ENCODE measurements around the gene CFDP1. TPM values are rescaled to one million over a fixed set of nuclear protein-coding genes. Genes with fewer than 3 reads are reported as not detected.

CFDP1 gene
- total RNA-seq, 1 experiment from 2014 or later: 90.3 TPM

GRCh38 chr16:75382611-75383010, 50.7 kb downstream of the CFDP1 start:
- no peak overlapping the region for H3K27ac ChIP-seq
- DNase-seq (ENCODE audit: low read depth in 1 of 2, low spot score in 2 of 2): no peak
- H3K4me1 ChIP-seq (replicated peaks): peaks cover 39% of the 10 kb centered on the region

GRCh38 chr16:75380870-75381269, 52.4 kb downstream of the CFDP1 start:
- Histone ChIP-seq H3K4me1 (replicated peaks) (peaks cover 42% of the 10 kb centered on the region), H3K9me3 (replicated peaks) (no peaks in the 10 kb centered on the region), H3K27ac (no peak overlapping the region), H3K36me3 (peaks cover 2% of the 10 kb centered on the region; the same call in 1 of the 2 replicates), H3K27me3 (replicated peaks) (no peaks in the 10 kb centered on the region), H3K4me3 (no peak overlapping the region)
- peak in 1 of 2 experiments; percentile 49 for DNase-seq (ENCODE audit: low read depth in 1 of 2, low spot score in 2 of 2)

More at GRCh38 chr16:75382611-75383010, 50.7 kb downstream of the CFDP1 start:
- Histone ChIP-seq H3K27me3 (replicated peaks) (no peaks in the 10 kb centered on the region), H3K36me3 (no peaks in the 10 kb centered on the region; the same call in 1 of the 2 replicates), H3K9me3 (replicated peaks) (no peaks in the 10 kb centered on the region), H3K4me3 (no peak overlapping the region)

DNA sequence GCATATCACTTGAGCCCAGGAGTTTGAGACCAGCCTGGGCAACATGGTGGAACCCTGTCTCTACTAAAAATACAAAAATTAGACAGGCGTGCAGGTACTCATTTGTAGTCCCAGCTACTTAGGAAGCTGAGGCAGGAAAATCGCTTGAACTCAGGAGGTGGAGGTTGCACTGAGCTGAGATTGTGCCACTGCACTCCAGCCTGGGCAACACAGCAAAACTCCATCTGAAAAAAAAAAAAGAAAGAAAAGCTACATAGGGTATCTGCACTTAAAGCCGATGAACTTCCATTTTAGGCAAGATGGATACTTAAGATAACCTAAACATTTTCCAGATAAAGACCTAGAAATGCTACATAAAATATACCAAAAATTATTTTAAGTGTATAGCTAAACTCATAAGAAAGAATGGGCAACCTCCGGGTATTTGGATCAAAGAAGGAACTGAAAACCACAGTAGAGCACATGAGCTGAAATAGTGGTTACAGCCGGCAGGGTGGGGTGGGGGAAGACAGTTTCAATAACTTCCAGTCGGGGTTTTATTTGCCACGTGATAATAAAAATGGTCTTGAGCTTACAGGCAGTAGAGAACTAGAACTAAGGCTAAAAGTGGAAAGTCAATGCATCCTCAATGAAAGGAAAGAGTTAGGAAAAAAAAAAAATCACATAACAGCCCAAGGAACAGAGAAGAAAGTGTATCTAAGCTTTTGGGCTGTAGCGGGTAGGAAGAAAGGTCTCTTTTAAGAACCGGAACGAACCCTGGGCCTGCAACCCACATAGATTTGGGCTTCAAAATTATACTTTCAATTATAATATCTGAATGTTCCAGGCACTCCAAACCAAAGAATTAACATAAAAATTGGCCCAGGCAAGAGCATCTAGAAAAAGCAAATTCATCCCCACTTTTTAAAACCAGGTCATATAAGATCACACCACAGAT, 53.1 kb downstream of the CFDP1 start:
- DNase-seq (ENCODE audit: low read depth in 1 of 2, low spot score in 2 of 2): no peak
- H3K27ac ChIP-seq: no peak overlapping the region

DNA sequence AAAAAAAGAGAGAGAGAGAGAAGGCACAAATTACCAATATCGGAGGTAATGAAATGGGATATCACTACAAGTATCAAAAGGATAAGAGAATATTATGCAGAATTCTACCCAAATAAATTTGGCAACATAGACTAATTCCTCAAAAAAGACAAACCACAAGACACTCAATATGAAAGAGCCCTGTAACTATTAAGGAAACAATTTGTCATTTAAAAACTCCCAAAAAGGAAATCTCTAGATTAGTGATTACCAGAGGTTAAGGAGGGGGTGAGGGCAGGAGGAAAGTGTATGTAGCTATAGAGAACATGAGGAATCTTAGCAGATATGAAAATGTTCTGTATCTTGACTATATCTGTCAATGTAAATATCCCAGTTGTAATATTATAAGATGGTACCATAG, 54.0 kb downstream of the CFDP1 start:
- Histone ChIP-seq H3K4me1 (replicated peaks) (peaks cover 42% of the 10 kb centered on the region), H3K27ac (no peak overlapping the region)
- DNase-seq (ENCODE audit: low read depth in 1 of 2, low spot score in 2 of 2): no peak

More for the DNA sequence above, 53.1 kb downstream of the CFDP1 start:
- H3K9me3 ChIP-seq (replicated peaks): no peaks in the 10 kb centered on the region
- H3K27me3 ChIP-seq (replicated peaks): no peaks in the 10 kb centered on the region
- no peak overlapping the region for H3K4me3 ChIP-seq
- peaks cover 42% of the 10 kb centered on the region for H3K4me1 ChIP-seq (replicated peaks)
- H3K36me3 ChIP-seq: 0 out of 2 replicates have a peak, but pooled peaks cover 2% of the 10 kb centered on the region

DNA sequence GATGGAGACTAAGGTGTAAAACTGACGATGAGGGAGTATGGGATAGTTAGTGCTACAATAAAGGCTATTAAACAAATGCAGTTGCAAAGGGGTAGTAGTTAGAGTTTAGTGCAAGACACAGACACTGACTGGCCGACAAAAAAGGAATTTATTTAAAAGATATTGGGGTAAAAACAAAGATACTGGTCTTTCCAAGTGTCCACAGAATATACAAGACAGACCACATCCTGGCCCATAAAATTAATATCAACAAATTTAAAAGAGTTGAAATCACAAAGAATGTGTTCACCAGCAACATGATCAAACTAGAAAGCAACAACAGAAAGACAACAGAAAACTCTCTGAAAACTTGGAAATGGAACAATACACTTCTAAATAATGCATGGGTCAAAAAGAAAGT, 54.7 kb downstream of the CFDP1 start:
- no peak overlapping the region for H3K4me3 ChIP-seq
- H3K9me3 ChIP-seq (replicated peaks): no peaks in the 10 kb centered on the region
- H3K4me1 ChIP-seq (replicated peaks): peaks cover 42% of the 10 kb centered on the region
- DNase-seq (ENCODE audit: low read depth in 1 of 2, low spot score in 2 of 2): peak in 1 of 2 experiments; percentile 36
- H3K36me3 ChIP-seq: 0 out of 2 replicates have a peak, but pooled peaks cover 2% of the 10 kb centered on the region
- H3K27me3 ChIP-seq (replicated peaks): no peaks in the 10 kb centered on the region
- H3K27ac ChIP-seq: peak overlapping the region; percentile 56

More for the DNA sequence above, 54.0 kb downstream of the CFDP1 start:
- Histone ChIP-seq H3K9me3 (replicated peaks) (no peaks in the 10 kb centered on the region), H3K4me3 (no peak overlapping the region), H3K36me3 (0 out of 2 replicates have a peak, but pooled peaks cover 2% of the 10 kb centered on the region), H3K27me3 (replicated peaks) (no peaks in the 10 kb centered on the region)

GRCh38 chr16:75377729-75378386, 55.4 kb downstream of the CFDP1 start:
- peak overlapping the region; percentile 56 for H3K27ac ChIP-seq
- H3K36me3 ChIP-seq: 0 out of 2 replicates have a peak, but pooled peaks cover 2% of the 10 kb centered on the region
- no peaks in the 10 kb centered on the region for H3K27me3 ChIP-seq (replicated peaks)
- peak; percentile 38 to 45 for DNase-seq (ENCODE audit: low read depth in 1 of 2, low spot score in 2 of 2)
- H3K4me1 ChIP-seq (replicated peaks): peaks cover 42% of the 10 kb centered on the region
- no peaks in the 10 kb centered on the region for H3K9me3 ChIP-seq (replicated peaks)
- H3K4me3 ChIP-seq: no peak overlapping the region

GRCh38 chr16:75376475-75377161, 56.7 kb downstream of the CFDP1 start:
- no peak for DNase-seq (ENCODE audit: low read depth in 1 of 2, low spot score in 2 of 2)
- Histone ChIP-seq H3K27me3 (replicated peaks) (no peaks in the 10 kb centered on the region), H3K27ac (no peak overlapping the region), H3K4me1 (replicated peaks) (peaks cover 42% of the 10 kb centered on the region), H3K4me3 (no peak overlapping the region), H3K36me3 (0 out of 2 replicates have a peak, but pooled peaks cover 2% of the 10 kb centered on the region), H3K9me3 (replicated peaks) (no peaks in the 10 kb centered on the region)

DNA sequence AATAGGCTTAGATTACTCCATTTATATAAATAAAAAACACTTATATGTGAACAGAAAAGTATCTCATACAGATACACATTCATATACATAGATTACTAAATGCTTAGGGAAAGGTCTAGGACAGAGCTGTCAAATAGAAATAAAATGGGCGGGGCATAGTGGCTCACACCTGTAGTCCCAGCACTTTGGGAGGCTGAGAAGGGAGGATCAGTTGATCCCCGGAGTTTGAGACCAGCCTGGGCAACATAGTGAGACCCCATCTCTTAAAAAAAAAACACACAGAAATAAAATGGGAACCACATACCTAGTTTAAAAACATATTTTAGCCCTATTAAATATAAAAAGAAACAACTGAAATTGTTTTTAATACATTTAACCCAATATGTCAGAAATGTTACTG, 58.9 kb downstream of the CFDP1 start:
- peaks cover 21% of the 10 kb centered on the region for H3K4me1 ChIP-seq (replicated peaks)
- no peaks in the 10 kb centered on the region for H3K27me3 ChIP-seq (replicated peaks)
- H3K4me3 ChIP-seq: no peak overlapping the region
- no peaks in the 10 kb centered on the region for H3K9me3 ChIP-seq (replicated peaks)
- DNase-seq (ENCODE audit: low read depth in 1 of 2, low spot score in 2 of 2): no peak
- H3K27ac ChIP-seq: no peak overlapping the region
- peaks cover 4% of the 10 kb centered on the region; the same call in 1 of the 2 replicates for H3K36me3 ChIP-seq

- no peak for DNase-seq (ENCODE audit: low read depth in 1 of 2, low spot score in 2 of 2)
- no peaks in the 10 kb centered on the region for H3K27me3 ChIP-seq (replicated peaks)
- H3K4me1 ChIP-seq (replicated peaks): peaks cover under 1% of the 10 kb centered on the region
- H3K27ac ChIP-seq: no peak overlapping the region
- H3K36me3 ChIP-seq: peaks cover 5% of the 10 kb centered on the region; the same call in 1 of the 2 replicates
- H3K4me3 ChIP-seq: no peak overlapping the region
- H3K9me3 ChIP-seq (replicated peaks): no peaks in the 10 kb centered on the region
These were observed 61.0 kb downstream of the CFDP1 start for GRCh38 chr16:75372236-75372856.

DNA sequence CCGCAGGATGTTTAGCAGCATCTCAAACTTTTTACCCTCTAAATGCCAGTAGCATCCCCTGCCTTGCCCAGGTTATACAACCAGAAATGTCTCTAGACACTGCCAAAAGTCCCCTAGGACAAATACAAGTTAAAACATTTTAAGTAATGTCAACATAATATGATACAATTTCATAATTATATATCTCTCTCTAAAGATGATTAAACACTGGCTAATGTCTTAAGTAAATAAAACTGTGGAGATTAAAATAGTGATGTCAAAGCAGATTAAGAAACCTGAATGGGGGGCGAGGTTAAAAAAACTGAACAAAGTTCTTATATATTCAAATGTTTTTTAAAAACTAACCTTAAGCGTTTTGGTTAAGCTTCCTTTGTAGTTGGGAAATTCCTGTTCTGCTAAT, 62.1 kb downstream of the CFDP1 start:
- Histone ChIP-seq H3K27me3 (replicated peaks) (no peaks in the 10 kb centered on the region), H3K27ac (no peak overlapping the region), H3K9me3 (replicated peaks) (no peaks in the 10 kb centered on the region), H3K4me1 (replicated peaks) (no peaks in the 10 kb centered on the region), H3K36me3 (peaks cover 5% of the 10 kb centered on the region; the same call in 1 of the 2 replicates), H3K4me3 (no peak overlapping the region)
- no peak for DNase-seq (ENCODE audit: low read depth in 1 of 2, low spot score in 2 of 2)

- H3K4me3 ChIP-seq: no peak overlapping the region
- H3K27me3 ChIP-seq (replicated peaks): no peaks in the 10 kb centered on the region
- peaks cover 9% of the 10 kb centered on the region; the same call in 1 of the 2 replicates for H3K36me3 ChIP-seq
- H3K9me3 ChIP-seq (replicated peaks): no peaks in the 10 kb centered on the region
- H3K27ac ChIP-seq: no peak overlapping the region
- no peak for DNase-seq (ENCODE audit: low read depth in 1 of 2, low spot score in 2 of 2)
- no peaks in the 10 kb centered on the region for H3K4me1 ChIP-seq (replicated peaks)
These were observed 69.0 kb downstream of the CFDP1 start for GRCh38 chr16:75364286-75364791.

DNA sequence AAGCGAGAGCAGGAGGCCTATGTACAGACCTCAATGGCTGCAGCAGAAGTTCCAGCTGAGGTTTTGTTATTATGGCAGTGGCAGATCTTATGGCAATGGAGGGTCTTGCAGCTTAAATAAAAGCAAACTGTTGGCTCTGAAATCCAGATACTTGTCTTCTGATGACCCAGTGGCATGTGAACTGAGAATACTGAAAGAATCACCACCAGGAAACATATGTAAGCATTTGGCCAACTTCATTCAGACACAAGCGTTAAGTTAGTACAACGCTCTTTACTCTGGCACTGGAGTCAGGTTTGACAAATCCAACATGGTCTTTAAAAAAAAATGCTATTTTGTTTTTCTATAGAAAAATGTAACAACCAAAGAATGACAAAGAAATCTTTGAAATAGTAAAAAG, 70.5 kb downstream of the CFDP1 start:
- Histone ChIP-seq H3K4me1 (replicated peaks) (no peaks in the 10 kb centered on the region), H3K4me3 (no peak overlapping the region), H3K9me3 (replicated peaks) (no peaks in the 10 kb centered on the region), H3K27me3 (replicated peaks) (no peaks in the 10 kb centered on the region), H3K36me3 (peaks cover 8% of the 10 kb centered on the region; the same call in 1 of the 2 replicates), H3K27ac (no peak overlapping the region)
- DNase-seq (ENCODE audit: low read depth in 1 of 2, low spot score in 2 of 2): no peak

GRCh38 chr16:75361936-75362335, 71.4 kb downstream of the CFDP1 start:
- H3K36me3 ChIP-seq: peaks cover 12% of the 10 kb centered on the region; the same call in 1 of the 2 replicates
- H3K27me3 ChIP-seq (replicated peaks): no peaks in the 10 kb centered on the region
- no peaks in the 10 kb centered on the region for H3K4me1 ChIP-seq (replicated peaks)
- DNase-seq (ENCODE audit: low read depth in 1 of 2, low spot score in 2 of 2): no peak
- H3K27ac ChIP-seq: no peak overlapping the region
- no peaks in the 10 kb centered on the region for H3K9me3 ChIP-seq (replicated peaks)
- no peak overlapping the region for H3K4me3 ChIP-seq
